Dendritic cell treated with granulocyte-macrophage colony-stimulating factor and Interleukin-4, amounts not matched to agents 40 ng/mL and 50 ng/mL, for 4 days (primary cell): ENCODE measurements around the gene GPR55.

Experiments
- H3K27ac Mint-ChIP-seq: one replicate; pipeline ENCODE4 v1.8.0; 2022; ENCODE audit warnings: mild to moderate bottlenecking, mixed read lengths
- H3K27me3 Mint-ChIP-seq: one replicate; pipeline ENCODE4 v1.8.0; 2022; ENCODE audit warnings: mild to moderate bottlenecking, mixed read lengths
- H3K36me3 Mint-ChIP-seq: one replicate; pipeline ENCODE4 v1.8.0; 2022; ENCODE audit warnings: low read depth, mixed read lengths
- H3K4me1 Mint-ChIP-seq: one replicate; pipeline ENCODE4 v1.8.0; 2022; ENCODE audit warnings: low read depth, mixed read lengths
- H3K4me3 Mint-ChIP-seq: one replicate; pipeline ENCODE4 v1.8.0; 2022; ENCODE audit warnings: mild to moderate bottlenecking, moderate library complexity, mixed read lengths
- H3K9me3 Mint-ChIP-seq: one replicate; pipeline ENCODE4 v1.8.0; 2022; ENCODE audit warnings: mixed read lengths
- intact Hi-C: fragments of 100-400 bp; cut with micrococcal nuclease; formaldehyde crosslinking; loops from one replicate; pipeline ENCODE4 v1.15.0; 2022

The GPR55 gene

DNA sequence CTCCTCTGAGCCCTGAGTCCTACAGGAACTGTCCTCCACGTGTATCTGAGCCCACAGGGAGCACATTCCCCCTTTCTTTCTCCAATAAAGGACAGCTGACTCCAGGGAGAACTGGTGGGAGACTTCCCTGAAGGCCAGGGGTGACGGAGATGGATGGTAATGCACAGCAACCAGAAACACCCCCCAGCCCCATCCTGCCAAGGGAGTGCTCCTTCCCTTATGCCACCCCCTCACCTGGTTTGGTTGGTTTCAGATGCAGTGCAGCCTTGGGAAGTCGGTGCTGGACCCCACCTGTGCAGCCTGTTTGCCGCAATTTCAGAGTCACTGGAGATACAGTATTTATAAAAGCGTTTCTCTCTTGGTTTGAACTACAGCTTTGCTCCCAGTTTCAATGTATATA lies 24.0 kb downstream of the GPR55 start:
- no peak overlapping the region for H3K27ac Mint-ChIP-seq
- no peaks in the 10 kb centered on the region for H3K9me3 Mint-ChIP-seq
- peaks cover 27% of the 10 kb centered on the region for H3K4me1 Mint-ChIP-seq
- peaks cover 13% of the 10 kb centered on the region for H3K27me3 Mint-ChIP-seq
- H3K4me3 Mint-ChIP-seq, result no peak overlapping the region
- intact Hi-C loops, result loop anchor here (10.0 kb wide), 1 partner anchor 154 kb away; the partner anchor contains the start of gene PSMD1
- H3K36me3 Mint-ChIP-seq, result no peaks in the 10 kb centered on the region

DNA sequence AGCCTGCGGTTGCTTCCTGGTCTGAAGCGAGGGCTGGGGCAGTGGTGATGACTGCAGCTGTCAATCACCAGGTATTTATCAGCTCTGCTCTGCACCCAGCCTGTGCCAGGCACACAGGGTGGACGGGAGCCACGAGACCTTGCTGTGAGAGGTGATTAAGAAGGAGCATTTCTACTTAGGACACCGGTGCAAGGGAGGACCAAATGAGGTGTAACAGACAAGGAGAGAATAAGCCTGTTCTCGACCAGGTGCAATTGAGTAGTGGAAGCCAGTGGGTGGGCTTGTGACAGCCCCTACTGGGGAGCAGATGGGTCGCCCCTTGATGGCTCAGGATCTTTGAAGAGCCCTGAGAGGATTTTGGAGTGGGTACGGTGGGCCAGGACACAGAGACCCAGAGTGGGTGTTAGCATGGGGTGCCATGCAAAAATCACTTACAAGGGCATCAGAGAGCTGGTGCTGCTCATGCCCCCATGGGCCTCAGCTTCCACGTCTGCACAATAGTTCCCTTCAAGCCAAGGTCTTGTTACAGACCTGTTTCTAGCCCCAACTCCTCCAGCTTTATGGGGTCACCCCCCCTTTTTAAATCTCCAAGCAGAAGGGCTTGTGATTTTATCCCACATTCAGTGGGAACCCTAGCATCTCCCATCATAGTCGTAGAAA lies 24.6 kb downstream of the GPR55 start:
- H3K27ac Mint-ChIP-seq, result peak overlapping the region; percentile 14
- no peak overlapping the region for H3K4me3 Mint-ChIP-seq
- peaks cover 11% of the 10 kb centered on the region for H3K27me3 Mint-ChIP-seq
- peaks cover 33% of the 10 kb centered on the region for H3K4me1 Mint-ChIP-seq
- no peaks in the 10 kb centered on the region for H3K9me3 Mint-ChIP-seq
- no peaks in the 10 kb centered on the region for H3K36me3 Mint-ChIP-seq
- intact Hi-C loops, result loop anchor here (10.0 kb wide), 1 partner anchor 154 kb away; the partner anchor contains the start of gene PSMD1

DNA sequence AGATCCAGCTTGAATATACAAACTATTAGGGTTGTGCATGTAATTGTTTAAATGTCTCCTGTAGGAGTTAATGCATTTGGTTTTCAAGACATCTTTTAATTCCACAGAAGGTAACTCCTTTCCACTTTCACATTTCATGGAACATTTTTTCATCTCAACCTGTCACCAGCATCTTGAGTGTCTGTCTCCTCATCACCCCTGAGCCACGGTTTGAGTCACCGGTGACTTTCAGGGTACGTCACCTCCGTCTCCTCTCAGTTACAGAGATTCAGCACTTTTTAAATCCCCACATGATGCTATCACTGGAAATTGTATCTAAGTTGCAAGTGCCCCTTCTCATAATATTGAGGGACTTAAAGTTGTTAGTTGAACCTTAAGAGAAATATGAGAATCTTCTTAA lies 25.3 kb downstream of the GPR55 start:
- peaks cover 11% of the 10 kb centered on the region for H3K27me3 Mint-ChIP-seq
- intact Hi-C loops, result loop anchor here (10.0 kb wide), 1 partner anchor 155 kb away; the partner anchor contains the start of gene PSMD1
- H3K36me3 Mint-ChIP-seq, result no peaks in the 10 kb centered on the region
- H3K9me3 Mint-ChIP-seq, result no peaks in the 10 kb centered on the region
- H3K4me3 Mint-ChIP-seq, result no peak overlapping the region
- peaks cover 38% of the 10 kb centered on the region for H3K4me1 Mint-ChIP-seq
- H3K27ac Mint-ChIP-seq, result no peak overlapping the region

DNA sequence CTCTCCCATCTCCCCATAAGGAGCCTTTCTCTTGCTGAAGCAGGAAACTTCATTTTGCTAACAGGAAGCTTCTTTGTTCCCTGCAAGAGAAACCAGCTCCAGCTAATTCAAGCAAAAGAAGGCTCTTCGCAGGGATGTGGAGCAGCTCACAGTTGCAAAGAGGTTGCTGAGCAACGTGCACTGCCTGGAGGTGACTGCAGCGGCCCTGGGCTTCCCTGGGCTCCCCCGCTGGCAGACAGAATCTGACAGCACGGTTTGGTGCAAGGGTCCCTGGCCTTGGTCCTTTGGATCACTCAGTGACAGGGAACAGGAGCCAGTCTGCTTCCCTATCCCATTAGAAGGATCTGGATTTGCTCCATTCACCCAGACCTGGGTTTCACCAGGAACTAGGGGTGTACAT lies 25.8 kb downstream of the GPR55 start:
- peaks cover 11% of the 10 kb centered on the region for H3K27me3 Mint-ChIP-seq
- no peak overlapping the region for H3K27ac Mint-ChIP-seq
- peaks cover 43% of the 10 kb centered on the region for H3K4me1 Mint-ChIP-seq
- no peak overlapping the region for H3K4me3 Mint-ChIP-seq
- intact Hi-C loops, result no loop called here
- no peaks in the 10 kb centered on the region for H3K36me3 Mint-ChIP-seq
- no peaks in the 10 kb centered on the region for H3K9me3 Mint-ChIP-seq

DNA sequence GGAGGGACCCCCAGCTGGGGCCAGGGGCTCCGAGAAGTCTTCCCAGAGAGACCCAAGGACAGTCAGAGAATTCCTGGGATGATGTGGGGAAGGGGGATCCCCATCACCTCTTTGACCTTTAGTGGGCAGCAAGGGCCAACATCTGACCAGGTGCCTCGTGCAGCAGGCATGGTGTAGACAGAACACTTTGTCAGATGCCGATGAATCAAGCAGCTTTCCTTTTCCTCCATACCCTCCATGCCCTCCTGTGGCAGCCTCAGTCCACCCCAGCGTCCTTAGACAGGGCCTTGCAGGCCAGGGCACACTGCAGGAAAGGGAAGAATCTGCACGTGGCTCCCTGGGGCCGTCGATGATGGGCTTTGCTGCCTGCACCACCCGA lies 26.3 kb downstream of the GPR55 start:
- Mint-ChIP-seq H3K36me3 (no peaks in the 10 kb centered on the region), H3K27ac (no peak overlapping the region), H3K9me3 (no peaks in the 10 kb centered on the region), H3K4me3 (no peak overlapping the region), H3K27me3 (peaks cover 11% of the 10 kb centered on the region), H3K4me1 (peaks cover 49% of the 10 kb centered on the region)
- intact Hi-C loops, result no loop called here

DNA sequence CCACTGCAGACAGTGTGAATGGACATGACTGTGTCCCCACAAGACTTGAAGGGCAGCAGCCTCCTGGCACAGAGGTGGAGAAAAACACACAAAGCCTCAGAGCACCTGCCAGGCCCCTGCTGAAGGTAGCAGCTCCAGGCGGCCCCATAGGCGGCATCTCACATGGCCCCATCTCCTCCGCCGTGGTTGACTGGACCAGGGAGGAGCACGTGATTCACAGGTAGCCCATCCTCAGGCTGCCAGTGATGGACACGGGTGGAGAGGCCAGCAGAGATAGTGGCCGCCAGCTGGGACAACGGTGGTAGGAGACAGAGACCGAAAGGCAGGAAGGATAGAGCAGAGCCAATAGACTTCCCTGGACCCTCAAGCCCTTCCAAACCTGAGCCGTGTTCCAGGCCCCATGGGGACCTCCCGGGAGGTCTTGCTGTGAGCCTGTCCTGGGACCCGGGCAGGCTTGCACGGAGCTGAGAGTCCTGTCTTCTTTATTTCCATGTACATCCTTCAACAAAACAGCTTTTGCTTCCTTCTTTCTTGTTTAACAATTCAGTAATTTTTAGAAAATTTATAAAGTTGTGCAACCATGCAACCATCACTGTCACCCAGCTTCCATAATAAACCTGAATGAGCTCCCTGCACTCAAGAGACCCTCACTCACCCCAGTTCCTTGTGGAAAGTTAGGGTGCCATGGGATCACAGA lies 26.9 kb downstream of the GPR55 start:
- peaks cover 54% of the 10 kb centered on the region for H3K4me1 Mint-ChIP-seq

GRCh38 chr2:230896346-230897115 lies 28.5 kb downstream of the GPR55 start:
- H3K27ac Mint-ChIP-seq, result peak overlapping the region; percentile 86
- H3K4me3 Mint-ChIP-seq, result no peak overlapping the region
- H3K36me3 Mint-ChIP-seq, result no peaks in the 10 kb centered on the region
- no peaks in the 10 kb centered on the region for H3K9me3 Mint-ChIP-seq
- intact Hi-C loops, result no loop called here
- H3K27me3 Mint-ChIP-seq, result peaks cover 24% of the 10 kb centered on the region
- H3K4me1 Mint-ChIP-seq, result peaks cover 65% of the 10 kb centered on the region

More for the DNA sequence above, 26.9 kb downstream of the GPR55 start:
- Mint-ChIP-seq H3K36me3 (no peaks in the 10 kb centered on the region), H3K27me3 (peaks cover 12% of the 10 kb centered on the region), H3K9me3 (no peaks in the 10 kb centered on the region), H3K4me3 (no peak overlapping the region), H3K27ac (no peak overlapping the region)
- intact Hi-C loops, result no loop called here

DNA sequence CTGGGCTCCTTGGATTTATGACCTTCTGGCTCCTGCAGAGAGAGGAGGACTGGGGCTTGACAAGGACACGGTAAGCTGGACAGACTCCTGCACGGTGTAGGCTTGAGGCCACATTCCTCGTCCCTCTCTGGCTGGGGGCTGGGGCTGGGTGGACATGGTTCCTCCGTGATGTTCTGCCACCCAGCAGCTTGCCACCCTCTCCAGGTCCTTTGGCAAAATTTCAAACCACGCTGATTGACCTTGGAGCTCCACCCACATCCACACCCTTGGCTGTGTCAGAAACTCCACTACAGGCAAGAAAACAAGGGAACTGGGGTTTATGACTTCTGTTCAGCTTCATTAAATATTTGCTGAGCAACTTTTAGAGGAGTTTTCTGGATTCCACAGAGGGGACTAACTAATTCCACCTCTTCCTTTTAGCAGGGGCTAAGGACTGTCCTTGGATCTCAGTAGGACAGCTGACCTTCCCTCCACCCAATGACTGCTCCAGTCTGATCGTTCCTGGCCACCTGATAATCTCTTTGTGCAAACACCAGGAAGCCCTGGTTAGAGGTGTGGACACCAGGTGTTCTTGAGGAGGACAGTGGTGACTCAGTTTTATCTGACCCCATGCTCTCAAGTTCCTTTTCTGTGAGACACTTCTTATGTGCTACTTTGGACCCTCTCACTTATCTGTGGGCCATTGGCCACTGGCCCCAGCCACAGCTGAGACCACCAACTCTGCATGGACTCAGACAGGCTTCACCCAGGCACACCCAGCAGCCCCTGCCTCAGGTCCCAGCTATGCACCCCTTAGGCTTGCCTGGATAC lies 29.3 kb downstream of the GPR55 start:
- intact Hi-C loops, result no loop called here

DNA sequence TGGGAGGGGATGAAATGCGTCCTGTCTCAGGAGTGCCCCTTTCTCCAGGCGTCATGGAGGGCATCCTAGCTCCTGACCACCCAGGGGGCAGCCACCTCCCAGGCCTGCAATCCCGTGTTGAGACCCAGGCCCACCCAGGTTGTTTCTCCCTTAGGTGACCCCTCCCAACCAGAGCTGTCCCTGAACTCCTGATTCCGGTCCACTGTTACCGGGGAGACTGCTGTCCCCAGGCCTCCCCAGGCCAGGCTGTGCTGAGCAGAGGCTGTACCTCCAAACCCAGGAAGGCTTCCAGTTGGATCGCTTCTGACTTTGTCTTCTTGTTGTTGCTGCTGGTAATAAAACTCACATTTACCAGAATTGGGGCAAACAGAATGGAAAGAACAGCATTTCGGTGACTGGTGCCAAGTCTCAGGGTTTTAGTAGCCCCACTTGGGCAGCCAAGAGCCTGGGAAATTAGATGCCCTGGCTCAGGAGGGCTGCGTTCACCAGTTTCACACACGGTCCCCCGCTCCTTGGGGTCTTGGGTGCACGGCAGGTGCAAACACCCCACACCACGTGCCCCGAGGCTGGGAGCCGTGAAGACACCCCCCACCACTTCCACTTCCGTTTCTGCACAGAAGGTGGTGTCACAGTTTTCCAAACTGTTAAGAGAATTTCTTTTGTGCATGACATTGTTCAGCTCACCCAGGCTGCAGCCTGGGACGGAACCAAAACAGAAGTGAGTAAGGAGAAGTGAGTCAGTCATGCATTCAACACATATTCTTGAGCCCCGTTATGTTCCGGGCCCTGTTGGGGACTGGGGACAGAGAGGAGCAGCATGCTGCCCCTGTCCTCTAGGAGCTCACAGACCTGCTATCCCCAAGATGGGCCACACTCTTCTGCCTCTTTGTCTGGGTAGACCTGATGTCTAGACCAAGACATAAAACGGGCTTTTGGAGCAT lies 30.9 kb downstream of the GPR55 start:
- peak overlapping the region; percentile 46 for H3K4me3 Mint-ChIP-seq
- H3K27me3 Mint-ChIP-seq, result peaks cover 30% of the 10 kb centered on the region
- peaks cover 78% of the 10 kb centered on the region for H3K4me1 Mint-ChIP-seq
- H3K36me3 Mint-ChIP-seq, result no peaks in the 10 kb centered on the region
- H3K27ac Mint-ChIP-seq, result peak overlapping the region; percentile 86
- H3K9me3 Mint-ChIP-seq, result peaks cover 3% of the 10 kb centered on the region
- intact Hi-C loops, result no loop called here

More for the DNA sequence above, 29.3 kb downstream of the GPR55 start:
- H3K36me3 Mint-ChIP-seq, result no peaks in the 10 kb centered on the region
- peaks cover 73% of the 10 kb centered on the region for H3K4me1 Mint-ChIP-seq
- no peak overlapping the region for H3K4me3 Mint-ChIP-seq
- peaks cover 24% of the 10 kb centered on the region for H3K27me3 Mint-ChIP-seq
- peak overlapping the region; percentile 86 for H3K27ac Mint-ChIP-seq
- H3K9me3 Mint-ChIP-seq, result no peaks in the 10 kb centered on the region

GRCh38 chr2:230893338-230893737 lies 31.7 kb downstream of the GPR55 start:
- peaks cover 29% of the 10 kb centered on the region for H3K27me3 Mint-ChIP-seq
- H3K36me3 Mint-ChIP-seq, result no peaks in the 10 kb centered on the region
- H3K4me1 Mint-ChIP-seq, result peaks cover 72% of the 10 kb centered on the region
- peaks cover 8% of the 10 kb centered on the region for H3K9me3 Mint-ChIP-seq
- peak overlapping the region; percentile 86 for H3K27ac Mint-ChIP-seq
- intact Hi-C loops, result no loop called here
- H3K4me3 Mint-ChIP-seq, result peak overlapping the region; percentile 17

GRCh38 chr2:230891509-230891908 lies 33.5 kb downstream of the GPR55 start:
- Mint-ChIP-seq H3K27me3 (peaks cover 29% of the 10 kb centered on the region), H3K4me3 (no peak overlapping the region)
- intact Hi-C loops, result no loop called here

GRCh38 chr2:230891064-230891463 lies 34.0 kb downstream of the GPR55 start:
- Mint-ChIP-seq H3K9me3 (peaks cover 8% of the 10 kb centered on the region), H3K4me3 (no peak overlapping the region), H3K27ac (peak overlapping the region; percentile 11), H3K36me3 (no peaks in the 10 kb centered on the region), H3K4me1 (peaks cover 59% of the 10 kb centered on the region), H3K27me3 (peaks cover 29% of the 10 kb centered on the region)
- intact Hi-C loops, result no loop called here

More at GRCh38 chr2:230891509-230891908, 33.5 kb downstream of the GPR55 start:
- H3K36me3 Mint-ChIP-seq, result no peaks in the 10 kb centered on the region
- peaks cover 8% of the 10 kb centered on the region for H3K9me3 Mint-ChIP-seq
- peaks cover 60% of the 10 kb centered on the region for H3K4me1 Mint-ChIP-seq
- peak overlapping the region; percentile 11 for H3K27ac Mint-ChIP-seq
